ENCODE measurements around the gene MUC5AC.
"Not testable (repeated sequence)": the region's sequence is repeated elsewhere in the genome, so short reads cannot be mapped to it uniquely, and the experiment has no call there.

The MUC5AC gene

GRCh38 chr11:1234771-1235305 lies 77.1 kb downstream of the MUC5AC start:
- no peak for DNase-seq (ENCODE audit: low read depth in 3 of 3)

GRCh38 chr11:1235306-1235900 lies 77.7 kb downstream of the MUC5AC start:
- no peak for DNase-seq (ENCODE audit: low read depth in 3 of 3)

GRCh38 chr11:1235901-1236315 lies 78.2 kb downstream of the MUC5AC start:
- no peak for DNase-seq (ENCODE audit: low read depth in 3 of 3)

GRCh38 chr11:1236316-1237127 lies 78.8 kb downstream of the MUC5AC start:
- no peak for DNase-seq (ENCODE audit: low read depth in 3 of 3)

GRCh38 chr11:1237128-1237580 lies 79.4 kb downstream of the MUC5AC start:
- DNase-seq (ENCODE audit: low read depth in 3 of 3), result no peak

DNA sequence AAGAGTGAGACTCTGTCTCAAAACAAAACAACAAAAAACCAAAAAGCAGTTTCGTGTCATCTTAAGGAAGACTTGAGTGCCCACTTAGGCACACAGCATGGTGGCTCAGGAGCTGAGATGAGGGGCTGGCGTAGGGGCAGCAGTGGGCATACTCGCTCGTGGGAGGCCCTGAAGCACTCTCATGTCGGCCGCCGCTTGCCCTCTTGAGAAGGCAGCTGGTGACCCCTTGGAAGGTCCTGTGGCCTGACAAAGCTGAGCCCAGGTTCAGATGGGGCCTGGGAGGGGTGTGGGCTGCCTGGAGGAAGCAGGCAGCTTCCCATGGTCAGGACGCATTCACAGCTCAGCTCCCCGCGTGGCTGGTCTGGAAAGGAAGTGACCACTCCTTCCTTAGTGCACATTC lies 80.1 kb downstream of the MUC5AC start:
- DNase-seq (ENCODE audit: low read depth in 3 of 3), result no peak

DNA sequence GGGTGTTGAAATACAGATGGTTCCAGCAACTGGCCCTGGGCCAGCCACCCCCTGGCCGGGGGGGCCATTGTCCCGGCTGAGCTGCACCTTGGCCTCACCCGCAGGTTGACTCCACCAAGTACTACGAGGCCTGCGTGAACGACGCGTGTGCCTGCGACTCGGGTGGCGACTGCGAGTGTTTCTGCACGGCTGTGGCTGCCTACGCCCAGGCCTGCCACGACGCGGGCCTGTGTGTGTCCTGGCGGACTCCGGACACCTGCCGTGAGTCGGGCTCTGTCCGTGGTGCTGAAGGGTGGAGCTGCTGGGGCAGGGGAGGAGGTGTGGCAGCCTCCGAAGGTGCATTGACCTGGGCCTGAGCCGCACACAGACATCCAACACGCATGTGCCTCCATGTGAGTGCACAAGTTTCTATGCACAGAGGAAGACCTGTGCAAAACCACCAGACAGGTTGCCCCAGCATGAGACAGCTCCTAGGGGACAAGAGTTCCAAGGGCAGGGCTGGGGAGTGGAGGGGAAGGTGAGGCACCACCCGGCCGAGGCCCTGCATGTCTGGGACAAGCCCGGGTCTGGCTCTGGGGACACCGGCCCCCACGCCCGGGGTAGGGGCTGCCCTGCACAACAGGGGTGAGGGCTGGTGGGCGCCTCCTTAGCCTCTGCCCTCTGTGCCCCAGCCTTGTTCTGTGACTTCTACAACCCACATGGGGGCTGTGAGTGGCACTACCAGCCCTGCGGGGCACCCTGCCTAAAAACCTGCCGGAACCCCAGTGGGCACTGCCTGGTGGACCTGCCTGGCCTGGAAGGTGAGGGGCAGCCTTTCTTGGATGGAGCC lies 81.2 kb downstream of the MUC5AC start:
- no peak for DNase-seq (ENCODE audit: low read depth in 3 of 3)

DNA sequence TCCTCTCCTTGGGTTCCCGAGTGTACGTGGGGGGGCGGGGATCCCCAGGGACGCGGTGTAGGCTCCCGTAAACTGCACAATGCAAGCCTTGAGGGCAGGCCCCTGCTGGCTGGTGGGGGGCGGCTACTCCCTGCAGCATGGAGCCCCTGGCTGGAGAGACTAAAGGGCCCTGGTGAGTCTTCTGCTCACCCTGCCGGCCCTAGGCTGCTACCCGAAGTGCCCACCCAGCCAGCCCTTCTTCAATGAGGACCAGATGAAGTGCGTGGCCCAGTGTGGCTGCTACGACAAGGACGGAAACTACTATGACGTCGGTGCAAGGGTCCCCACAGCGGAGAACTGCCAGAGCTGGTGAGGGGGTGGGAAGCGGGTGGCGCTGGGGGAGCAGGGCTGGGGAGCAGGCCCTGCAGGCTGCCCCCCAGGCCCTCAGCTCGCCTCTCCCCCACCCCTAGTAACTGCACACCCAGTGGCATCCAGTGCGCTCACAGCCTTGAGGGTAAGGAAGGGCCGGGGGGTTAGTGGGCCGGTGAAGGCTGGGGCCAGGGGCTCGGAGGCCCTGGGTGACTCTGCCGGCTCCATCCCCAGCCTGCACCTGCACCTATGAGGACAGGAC lies 81.9 kb downstream of the MUC5AC start:
- no peak for DNase-seq (ENCODE audit: low read depth in 3 of 3)

DNA sequence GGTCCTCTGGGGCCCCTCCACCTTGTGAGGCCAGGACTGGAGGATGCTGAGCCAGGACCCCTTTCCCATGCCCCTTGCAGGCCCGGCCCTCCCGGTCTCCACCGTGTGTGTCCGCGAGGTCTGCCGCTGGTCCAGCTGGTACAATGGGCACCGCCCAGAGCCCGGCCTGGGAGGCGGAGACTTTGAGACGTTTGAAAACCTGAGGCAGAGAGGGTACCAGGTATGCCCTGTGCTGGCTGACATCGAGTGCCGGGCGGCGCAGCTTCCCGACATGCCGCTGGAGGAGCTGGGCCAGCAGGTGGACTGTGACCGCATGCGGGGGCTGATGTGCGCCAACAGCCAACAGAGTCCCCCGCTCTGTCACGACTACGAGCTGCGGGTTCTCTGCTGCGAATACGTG lies 83.0 kb downstream of the MUC5AC start:
- no peak for DNase-seq (ENCODE audit: low read depth in 3 of 3)

DNA sequence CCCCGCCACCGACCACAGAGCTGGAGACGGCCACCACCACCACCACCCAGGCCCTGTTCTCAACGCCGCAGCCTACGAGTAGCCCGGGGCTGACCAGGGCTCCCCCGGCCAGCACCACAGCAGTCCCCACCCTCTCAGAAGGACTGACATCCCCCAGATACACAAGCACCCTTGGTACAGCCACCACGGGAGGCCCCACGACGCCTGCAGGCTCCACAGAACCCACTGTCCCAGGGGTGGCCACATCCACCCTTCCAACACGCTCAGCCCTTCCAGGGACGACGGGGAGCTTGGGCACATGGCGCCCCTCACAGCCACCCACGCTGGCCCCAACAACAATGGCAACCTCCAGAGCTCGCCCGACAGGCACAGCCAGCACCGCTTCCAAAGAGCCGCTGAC lies 84.0 kb downstream of the MUC5AC start:
- DNase-seq (ENCODE audit: low read depth in 3 of 3), result no peak

- DNase-seq (ENCODE audit: low read depth in 3 of 3), result no peak
Measured at GRCh38 chr11:1242289-1242688, 84.5 kb downstream of the MUC5AC start.

DNA sequence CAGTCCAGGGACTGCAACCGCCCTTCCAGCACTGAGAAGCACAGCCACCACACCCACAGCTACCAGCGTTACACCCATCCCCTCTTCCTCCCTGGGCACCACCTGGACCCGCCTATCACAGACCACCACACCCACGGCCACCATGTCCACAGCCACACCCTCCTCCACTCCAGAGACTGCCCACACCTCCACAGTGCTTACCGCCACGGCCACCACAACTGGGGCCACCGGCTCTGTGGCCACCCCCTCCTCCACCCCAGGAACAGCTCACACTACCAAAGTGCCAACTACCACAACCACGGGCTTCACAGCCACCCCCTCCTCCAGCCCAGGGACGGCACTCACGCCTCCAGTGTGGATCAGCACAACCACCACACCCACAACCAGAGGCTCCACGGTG lies 85.0 kb downstream of the MUC5AC start:
- not testable (repeated sequence) for DNase-seq (ENCODE audit: low read depth in 3 of 3)

GRCh38 chr11:1243521-1243920 lies 85.8 kb downstream of the MUC5AC start:
- DNase-seq (ENCODE audit: low read depth in 3 of 3), result not testable (repeated sequence)

GRCh38 chr11:1244557-1244956 lies 86.8 kb downstream of the MUC5AC start:
- not testable (repeated sequence) for DNase-seq (ENCODE audit: low read depth in 3 of 3)

DNA sequence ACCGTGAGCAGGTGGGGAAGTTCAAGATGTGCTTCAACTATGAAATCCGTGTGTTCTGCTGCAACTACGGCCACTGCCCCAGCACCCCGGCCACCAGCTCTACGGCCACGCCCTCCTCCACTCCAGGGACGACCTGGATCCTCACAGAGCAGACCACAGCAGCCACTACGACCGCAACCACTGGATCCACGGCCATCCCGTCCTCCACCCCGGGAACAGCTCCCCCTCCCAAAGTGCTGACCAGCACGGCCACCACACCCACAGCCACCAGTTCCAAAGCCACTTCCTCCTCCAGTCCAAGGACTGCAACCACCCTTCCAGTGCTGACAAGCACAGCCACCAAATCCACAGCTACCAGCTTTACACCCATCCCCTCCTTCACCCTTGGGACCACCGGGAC lies 88.0 kb downstream of the MUC5AC start:
- not testable (repeated sequence) for DNase-seq (ENCODE audit: low read depth in 3 of 3)

DNA sequence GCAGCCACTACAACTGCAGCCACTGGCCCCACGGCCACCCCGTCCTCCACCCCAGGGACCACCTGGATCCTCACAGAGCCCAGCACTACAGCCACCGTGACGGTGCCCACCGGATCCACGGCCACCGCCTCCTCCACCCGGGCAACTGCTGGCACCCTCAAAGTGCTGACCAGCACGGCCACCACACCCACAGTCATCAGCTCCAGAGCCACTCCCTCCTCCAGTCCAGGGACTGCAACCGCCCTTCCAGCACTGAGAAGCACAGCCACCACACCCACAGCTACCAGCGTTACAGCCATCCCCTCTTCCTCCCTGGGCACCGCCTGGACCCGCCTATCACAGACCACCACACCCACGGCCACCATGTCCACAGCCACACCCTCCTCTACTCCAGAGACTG lies 88.5 kb downstream of the MUC5AC start:
- DNase-seq (ENCODE audit: low read depth in 3 of 3), result not testable (repeated sequence)

GRCh38 chr11:1247026-1247425 lies 89.3 kb downstream of the MUC5AC start:
- DNase-seq (ENCODE audit: low read depth in 3 of 3), result not testable (repeated sequence)

DNA sequence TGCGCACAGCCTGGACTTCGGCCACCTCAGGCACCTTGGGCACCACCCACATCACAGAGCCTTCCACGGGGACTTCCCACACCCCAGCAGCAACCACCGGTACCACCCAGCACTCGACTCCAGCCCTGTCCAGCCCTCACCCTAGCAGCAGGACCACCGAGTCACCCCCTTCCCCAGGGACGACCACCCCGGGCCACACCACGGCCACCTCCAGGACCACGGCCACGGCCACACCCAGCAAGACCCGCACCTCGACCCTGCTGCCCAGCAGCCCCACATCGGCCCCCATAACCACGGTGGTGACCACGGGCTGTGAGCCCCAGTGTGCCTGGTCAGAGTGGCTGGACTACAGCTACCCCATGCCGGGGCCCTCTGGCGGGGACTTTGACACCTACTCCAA lies 91.2 kb downstream of the MUC5AC start:
- DNase-seq (ENCODE audit: low read depth in 3 of 3), result not testable (repeated sequence)

DNA sequence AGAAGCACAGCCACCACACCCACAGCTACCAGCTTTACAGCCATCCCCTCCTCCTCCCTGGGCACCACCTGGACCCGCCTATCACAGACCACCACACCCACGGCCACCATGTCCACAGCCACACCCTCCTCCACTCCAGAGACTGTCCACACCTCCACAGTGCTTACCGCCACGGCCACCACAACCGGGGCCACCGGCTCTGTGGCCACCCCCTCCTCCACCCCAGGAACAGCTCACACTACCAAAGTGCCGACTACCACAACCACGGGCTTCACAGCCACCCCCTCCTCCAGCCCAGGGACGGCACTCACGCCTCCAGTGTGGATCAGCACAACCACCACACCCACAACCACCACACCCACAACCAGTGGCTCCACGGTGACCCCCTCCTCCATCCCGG lies 92.7 kb downstream of the MUC5AC start:
- not testable (repeated sequence) for DNase-seq (ENCODE audit: low read depth in 3 of 3)

Data from stimulated activated CD4-positive, alpha-beta T cell treated with anti-CD3 and anti-CD28 coated beads, TNF-alpha, amount 100 ng/mL, for 24 hours (primary cell).